Fibroblast of upper back skin (primary cell): ENCODE results near the gene ELOB.
"Not testable (repeated sequence)": the region's sequence is repeated elsewhere in the genome, so short reads cannot be mapped to it uniquely, and the experiment has no call there.

Experiments
- DNase-seq: peaks from one replicate; pipeline ENCODE4 v3.0.0-alpha.2; 2013

Gene ELOB

GRCh38 chr16:2743007-2743810 lies 33.9 kb downstream of the ELOB start:
- DNase-seq, result no peak

- DNase-seq, result no peak
Measured at GRCh38 chr16:2742323-2743006, 34.6 kb downstream of the ELOB start.

GRCh38 chr16:2741168-2741567 lies 35.9 kb downstream of the ELOB start:
- DNase-seq, result no peak

- no peak for DNase-seq
Measured at GRCh38 chr16:2740476-2740875, 36.6 kb downstream of the ELOB start.

GRCh38 chr16:2739625-2740430 lies 37.3 kb downstream of the ELOB start:
- no peak for DNase-seq

GRCh38 chr16:2738615-2739014 lies 38.5 kb downstream of the ELOB start:
- DNase-seq, result no peak

GRCh38 chr16:2737895-2738418 lies 39.1 kb downstream of the ELOB start:
- DNase-seq, result no peak

GRCh38 chr16:2737238-2737605 lies 39.9 kb downstream of the ELOB start:
- DNase-seq, result no peak

GRCh38 chr16:2736476-2737237 lies 40.4 kb downstream of the ELOB start:
- no peak for DNase-seq

GRCh38 chr16:2734844-2735515 lies 42.1 kb downstream of the ELOB start:
- DNase-seq, result no peak

- no peak for DNase-seq
Measured at GRCh38 chr16:2728034-2728433, 49.0 kb downstream of the ELOB start.

GRCh38 chr16:2726923-2727322 lies 50.2 kb downstream of the ELOB start:
- DNase-seq, result no peak

- no peak for DNase-seq
Measured at GRCh38 chr16:2724816-2725348, 52.2 kb downstream of the ELOB start.

- no peak for DNase-seq
Measured at GRCh38 chr16:2724088-2724676, 52.9 kb downstream of the ELOB start.

GRCh38 chr16:2721634-2722173 lies 55.4 kb downstream of the ELOB start:
- not testable (repeated sequence) for DNase-seq
